NB4 (cell line): ENCODE measurements around the gene B4GALT3.
A peak's percentile ranks its signal among the peaks of the same experiment; 100 is the strongest.

Experiments
- CTCF ChIP-seq: IDR thresholded peaks from one replicate; pipeline ENCODE4 v1.5.1; 2012; ENCODE audit warnings: low read depth, low read length
- MYC ChIP-seq: IDR thresholded peaks from 2 replicates; pipeline ENCODE4 v1.6.1; 2011; ENCODE audit warnings: low read depth, low read length

- peak; percentile 81 for TF ChIP-seq CTCF
- TF ChIP-seq MYC, result no peak
Measured at GRCh38 chr1:161209790-161210409, 32.6 kb upstream of the B4GALT3 start.
